HS-5 (cell line): Measurements from ENCODE around the gene CTTNBP2.

ENCODE experiments used
- DNase-seq: peaks from one replicate; pipeline ENCODE4 v3.0.0-alpha.2; 2012; ENCODE audit warnings: low read depth

Gene CTTNBP2

GRCh38 chr7:117782761-117783160 lies 90.5 kb downstream of the CTTNBP2 start:
- no peak for DNase-seq

- no peak for DNase-seq
Measured at GRCh38 chr7:117781707-117782106, 91.5 kb downstream of the CTTNBP2 start.

GRCh38 chr7:117780832-117781231 lies 92.4 kb downstream of the CTTNBP2 start:
- DNase-seq = no peak

- DNase-seq = no peak
Measured at GRCh38 chr7:117777335-117778142, 95.7 kb downstream of the CTTNBP2 start.

- no peak for DNase-seq
Measured at GRCh38 chr7:117776224-117776623, 97.0 kb downstream of the CTTNBP2 start.

GRCh38 chr7:117775801-117776200 lies 97.4 kb downstream of the CTTNBP2 start:
- no peak for DNase-seq

- no peak for DNase-seq
Measured at GRCh38 chr7:117774943-117775342, 98.3 kb downstream of the CTTNBP2 start.

GRCh38 chr7:117772421-117772820 lies 100.8 kb downstream of the CTTNBP2 start:
- DNase-seq = no peak

GRCh38 chr7:117771756-117772155 lies 101.5 kb downstream of the CTTNBP2 start:
- no peak for DNase-seq

- no peak for DNase-seq
Measured at GRCh38 chr7:117769085-117769484, 104.2 kb downstream of the CTTNBP2 start.

- DNase-seq = no peak
Measured at GRCh38 chr7:117767951-117768350, 105.3 kb downstream of the CTTNBP2 start.

- no peak for DNase-seq
Measured at GRCh38 chr7:117766913-117767312, 106.3 kb downstream of the CTTNBP2 start.

GRCh38 chr7:117764031-117764430 lies 109.2 kb downstream of the CTTNBP2 start:
- DNase-seq = no peak

GRCh38 chr7:117762055-117762454 lies 111.2 kb downstream of the CTTNBP2 start:
- DNase-seq = no peak

- no peak for DNase-seq
Measured at GRCh38 chr7:117759950-117760640, 113.1 kb downstream of the CTTNBP2 start.

GRCh38 chr7:117757440-117757839 lies 115.8 kb downstream of the CTTNBP2 start:
- DNase-seq = no peak

- DNase-seq = no peak
Measured at GRCh38 chr7:117756586-117757085, 116.6 kb downstream of the CTTNBP2 start.

GRCh38 chr7:117755136-117755535 lies 118.1 kb downstream of the CTTNBP2 start:
- no peak for DNase-seq

- DNase-seq = no peak
Measured at GRCh38 chr7:117751775-117752174, 121.5 kb downstream of the CTTNBP2 start.

- DNase-seq = no peak
Measured at GRCh38 chr7:117750612-117751563, 122.4 kb downstream of the CTTNBP2 start.

GRCh38 chr7:117741962-117742361 lies 131.3 kb downstream of the CTTNBP2 start:
- DNase-seq = no peak

- no peak for DNase-seq
Measured at GRCh38 chr7:117739085-117739484, 134.2 kb downstream of the CTTNBP2 start.
